Effector memory CD4-positive, alpha-beta T cell (primary cell): ENCODE data around the gene ABCG5.

Experiments used
- DNase-seq, 3 donors: peaks; one replicate each; pipeline ENCODE4 v3.0.0-alpha.2; 2020
- H3K27ac ChIP-seq: 2 replicates; pipeline ENCODE4 v1.7.0; 2013; ENCODE audit warnings: mild to moderate bottlenecking, low read length, moderate library complexity; ENCODE audit not compliant: insufficient read depth, poor library complexity, severe bottlenecking
- H3K27me3 ChIP-seq: replicated peaks from 2 replicates; pipeline ENCODE4 v1.7.0; 2013; ENCODE audit warnings: mild to moderate bottlenecking, low read length; ENCODE audit not compliant: insufficient read depth, control insufficient read depth, poor library complexity, severe bottlenecking
- H3K36me3 ChIP-seq: 2 replicates; pipeline ENCODE4 v1.7.0; 2013; ENCODE audit warnings: mild to moderate bottlenecking, low read length, moderate library complexity; ENCODE audit not compliant: control insufficient read depth, insufficient read depth
- H3K4me1 ChIP-seq: 2 replicates; pipeline ENCODE4 v1.7.0; 2013; ENCODE audit warnings: low read length, mild to moderate bottlenecking; ENCODE audit not compliant: control insufficient read depth, insufficient read depth, poor library complexity, severe bottlenecking
- H3K4me3 ChIP-seq: 2 replicates; pipeline ENCODE4 v1.7.0; 2013; ENCODE audit warnings: low read length, low read depth, mild to moderate bottlenecking; ENCODE audit not compliant: insufficient read depth, poor library complexity, severe bottlenecking
- H3K9me3 ChIP-seq: 2 replicates; pipeline ENCODE4 v1.7.0; 2013; ENCODE audit warnings: mild to moderate bottlenecking, low read length, moderate library complexity; ENCODE audit not compliant: control insufficient read depth
- total RNA-seq, 3 donors: gene quantifications; one replicate each; lab custom pipeline; 2026; lab: John Stamatoyannopoulos, UW

Gene ABCG5
- 0 reads per million in 3 donors for total RNA-seq

GRCh38 chr2:43838560-43839267 lies at the start of gene ABCG5, which contains the start of gene ABCG8:
TSS of gene ABCG5 (minus strand) at chr2:43838839. CDS start at chr2:43838679, 160 bp downstream.
TSS of gene ABCG8 (plus strand) at chr2:43838971. CDS start at chr2:43839054, 83 bp downstream.
- Histone ChIP-seq H3K27ac (no peak within 1 kb of the TSS), H3K4me1 (no peaks in the 10 kb centered on the region), H3K4me3 (no peak within 1 kb of the TSS), H3K27me3 (peaks cover 3% of the 10 kb centered on the region), H3K36me3 (no peaks in the 10 kb centered on the region), H3K9me3 (no peaks in the 10 kb centered on the region)
- DNase-seq = no peak

GRCh38 chr2:43887176-43887575 lies 48.5 kb upstream of the ABCG5 start:
- Histone ChIP-seq H3K27me3 (no peaks in the 10 kb centered on the region), H3K9me3 (no peaks in the 10 kb centered on the region), H3K4me3 (no peak overlapping the region), H3K4me1 (no peaks in the 10 kb centered on the region), H3K36me3 (peaks cover 47% of the 10 kb centered on the region), H3K27ac (no peak overlapping the region)
- no peak for DNase-seq

GRCh38 chr2:43885132-43885632 lies 46.5 kb upstream of the ABCG5 start:
- peaks cover 29% of the 10 kb centered on the region for H3K36me3 ChIP-seq
- DNase-seq = no peak
- no peaks in the 10 kb centered on the region for H3K9me3 ChIP-seq

GRCh38 chr2:43884689-43885088 lies 46.0 kb upstream of the ABCG5 start:
- Histone ChIP-seq H3K36me3 (peaks cover 24% of the 10 kb centered on the region), H3K4me3 (no peak overlapping the region), H3K27ac (no peak overlapping the region), H3K4me1 (no peaks in the 10 kb centered on the region), H3K9me3 (no peaks in the 10 kb centered on the region), H3K27me3 (no peaks in the 10 kb centered on the region)
- no peak for DNase-seq

More at GRCh38 chr2:43885132-43885632, 46.5 kb upstream of the ABCG5 start:
- Histone ChIP-seq H3K27ac (no peak overlapping the region), H3K27me3 (no peaks in the 10 kb centered on the region), H3K4me3 (no peak overlapping the region), H3K4me1 (no peaks in the 10 kb centered on the region)

GRCh38 chr2:43882312-43882711 lies 43.7 kb upstream of the ABCG5 start:
- H3K27ac ChIP-seq = no peak overlapping the region
- H3K4me1 ChIP-seq = no peaks in the 10 kb centered on the region
- no peak for DNase-seq
- H3K36me3 ChIP-seq = peaks cover 2% of the 10 kb centered on the region
- no peaks in the 10 kb centered on the region for H3K9me3 ChIP-seq
- H3K27me3 ChIP-seq = no peaks in the 10 kb centered on the region
- no peak overlapping the region for H3K4me3 ChIP-seq

- DNase-seq = no peak
- Histone ChIP-seq H3K27ac (no peak overlapping the region), H3K4me3 (no peak overlapping the region), H3K9me3 (no peaks in the 10 kb centered on the region), H3K4me1 (no peaks in the 10 kb centered on the region), H3K36me3 (no peaks in the 10 kb centered on the region), H3K27me3 (no peaks in the 10 kb centered on the region)
Observed at GRCh38 chr2:43880952-43881351, 42.3 kb upstream of the ABCG5 start.

GRCh38 chr2:43880471-43880870 lies 41.8 kb upstream of the ABCG5 start:
- H3K36me3 ChIP-seq = no peaks in the 10 kb centered on the region
- no peaks in the 10 kb centered on the region for H3K4me1 ChIP-seq
- no peaks in the 10 kb centered on the region for H3K9me3 ChIP-seq
- DNase-seq = no peak
- no peaks in the 10 kb centered on the region for H3K27me3 ChIP-seq
- H3K27ac ChIP-seq = no peak overlapping the region
- H3K4me3 ChIP-seq = no peak overlapping the region

- no peak for DNase-seq
- H3K27me3 ChIP-seq = no peaks in the 10 kb centered on the region
- no peaks in the 10 kb centered on the region for H3K4me1 ChIP-seq
- no peaks in the 10 kb centered on the region for H3K36me3 ChIP-seq
- no peak overlapping the region for H3K4me3 ChIP-seq
- no peaks in the 10 kb centered on the region for H3K9me3 ChIP-seq
- no peak overlapping the region for H3K27ac ChIP-seq
Observed at GRCh38 chr2:43879261-43879660, 40.6 kb upstream of the ABCG5 start.

- Histone ChIP-seq H3K27me3 (no peaks in the 10 kb centered on the region), H3K4me3 (no peak overlapping the region), H3K9me3 (no peaks in the 10 kb centered on the region), H3K36me3 (no peaks in the 10 kb centered on the region), H3K4me1 (no peaks in the 10 kb centered on the region), H3K27ac (no peak overlapping the region)
- DNase-seq = peak in 2 of 3 donors; percentile 18 to 19
Observed at GRCh38 chr2:43877782-43878464, 39.3 kb upstream of the ABCG5 start.
